Esophagus squamous epithelium (tissue), 5 donors: Measurements from ENCODE around the gene MLLT1. TPM values are rescaled to one million over a fixed set of nuclear protein-coding genes. Genes with fewer than 3 reads are reported as not detected.

Experiments
- DNase-seq: peaks from one replicate; lab custom pipeline; 2025; lab: John Stamatoyannopoulos, UW
- H3K27ac ChIP-seq, 4 donors: fragments of 200-600 bp; sonication (generic); one replicate each; pipeline ENCODE4 v1.5.1; 2016 to 2019; ENCODE audit warnings: mild to moderate bottlenecking in 1 of 4
- H3K27me3 ChIP-seq, 4 donors: fragments of 200-600 bp; sonication (generic); 1 replicate in 3 of 4; 2 replicates in 1 of 4; pipeline versions ENCODE4 v1.5.1 to v1.6.0; 2017 to 2021; ENCODE audit warnings: antibody characterized with exemption in 1 of 4
- H3K36me3 ChIP-seq, 3 donors: fragments of 200-600 bp; sonication (generic); one replicate each; pipeline ENCODE4 v1.5.1; 2016 to 2019
- H3K4me1 ChIP-seq, 3 donors: fragments of 200-600 bp; sonication (generic); one replicate each; pipeline ENCODE4 v1.5.1; 2017 to 2019
- H3K4me3 ChIP-seq, 4 donors: fragments of 200-600 bp; sonication (generic); 1 replicate in 3 of 4; 2 replicates in 1 of 4; pipeline ENCODE4 v1.5.1; 2016 to 2019; ENCODE audit warnings: mild to moderate bottlenecking in 2 of 4, moderate library complexity in 1 of 4
- H3K9me3 ChIP-seq, 3 donors: fragments of 200-600 bp; sonication (generic); one replicate each; pipeline ENCODE4 v1.5.1; 2016 to 2019
- CTCF ChIP-seq, 6 experiments: fragments of 450-650 bp in 4 of 6; fragments of 200-600 bp in 2 of 6; sonication (generic) in 2 of 6; IDR thresholded peaks; one replicate each; pipeline ENCODE4 v1.5.1; 2016 to 2019; ENCODE audit warnings: antibody characterized with exemption in 6 of 6, mild to moderate bottlenecking in 4 of 6, moderate library complexity in 4 of 6
- POLR2A ChIP-seq, 4 donors: fragments of 450-650 bp; IDR thresholded peaks; one replicate each; pipeline ENCODE4 v1.6.1; 2017; ENCODE audit warnings: antibody characterized with exemption in 4 of 4, mild to moderate bottlenecking in 4 of 4, moderate library complexity in 3 of 4
- WGBS, 2 donors: methylation state at CpG; one replicate each; pipeline ENCODE4 v1.1.5; 2018; 5-methylcytosine and 5-hydroxymethylcytosine counted together
- intact Hi-C: fragments of 100-400 bp; cut with DNase I; formaldehyde crosslinking; loops from one replicate; pipeline ENCODE4 v1.15.0; 2022
- total RNA-seq, 4 donors: library from RNA; depleted of rRNA; stranded (reverse); fragments of >200 nt; gene quantifications; one replicate each; pipeline ENCODE4 v1.1.0, GENCODE V29; 2016
- donor health status: DM: yes; HTN: yes; CAD: no.

MLLT1 gene
- total RNA-seq, 4 donors from 2014 or later, result 10.3 to 20.1 (median 12.7) TPM

GRCh38 chr19:6196361-6196760, 83.4 kb downstream of the MLLT1 start:
- no peaks in the 10 kb centered on the region for H3K36me3 ChIP-seq
- no peak overlapping the region for H3K27ac ChIP-seq
- no peaks in the 10 kb centered on the region for H3K27me3 ChIP-seq
- intact Hi-C loops, result no loop called here
- no peak overlapping the region for H3K4me3 ChIP-seq
- WGBS, 2 donors, result 86 to 100% methylated on average over 3 to 5 of the region's 5 CpGs
- TF ChIP-seq CTCF (IDR thresholded peaks at IDR 0.05) (no peak), POLR2A (IDR thresholded peaks at IDR 0.05) (no peak)
- H3K9me3 ChIP-seq, result no peaks in the 10 kb centered on the region
- no peak for DNase-seq
- H3K4me1 ChIP-seq, result peaks cover 10 to 21% (median 11%) of the 10 kb centered on the region in 3 donors

- H3K27me3 ChIP-seq, result no peaks in the 10 kb centered on the region
- no peak overlapping the region for H3K4me3 ChIP-seq
- no peaks in the 10 kb centered on the region for H3K9me3 ChIP-seq
- no peak overlapping the region for H3K27ac ChIP-seq
- no peak for DNase-seq
- intact Hi-C loops, result no loop called here
- 93 to 96% methylated on average over 2 of the region's 2 CpGs for WGBS, 2 donors
- TF ChIP-seq POLR2A (IDR thresholded peaks at IDR 0.05) (no peak), CTCF (IDR thresholded peaks at IDR 0.05) (no peak)
- no peaks in the 10 kb centered on the region for H3K36me3 ChIP-seq
- H3K4me1 ChIP-seq, result no peaks in the 10 kb centered on the region
These were observed 91.0 kb downstream of the MLLT1 start for GRCh38 chr19:6188811-6189210.

- Histone ChIP-seq H3K4me1 (no peaks in the 10 kb centered on the region), H3K27ac (no peak overlapping the region), H3K27me3 (peaks cover 0 to 8% (median 0%) of the 10 kb centered on the region in 4 donors), H3K36me3 (no peaks in the 10 kb centered on the region), H3K4me3 (no peak overlapping the region), H3K9me3 (no peaks in the 10 kb centered on the region)
- intact Hi-C loops, result no loop called here
- no peak for TF ChIP-seq POLR2A (IDR thresholded peaks at IDR 0.05)
- TF ChIP-seq CTCF (IDR thresholded peaks at IDR 0.05), result no peak
- 69 to 90% methylated on average over 2 of the region's 6 CpGs for WGBS, 2 donors
- no peak for DNase-seq
These were observed 92.4 kb downstream of the MLLT1 start for GRCh38 chr19:6187374-6187773.

GRCh38 chr19:6185835-6186834, 93.6 kb downstream of the MLLT1 start:
- Histone ChIP-seq H3K4me3 (no peak overlapping the region), H3K27ac (no peak overlapping the region), H3K36me3 (no peaks in the 10 kb centered on the region), H3K27me3 (peaks cover 0 to 11% (median 0%) of the 10 kb centered on the region in 4 donors), H3K9me3 (no peaks in the 10 kb centered on the region), H3K4me1 (no peaks in the 10 kb centered on the region)
- 74 to 82% methylated on average over 4 of the region's 4 CpGs for WGBS, 2 donors
- intact Hi-C loops, result no loop called here
- no peak for DNase-seq
- TF ChIP-seq CTCF (IDR thresholded peaks at IDR 0.05) (no peak), POLR2A (IDR thresholded peaks at IDR 0.05) (no peak)
